ENCODE results near the gene FMNL2. TPM values are rescaled to one million over a fixed set of nuclear protein-coding genes. Genes with fewer than 3 reads are reported as not detected.

The FMNL2 gene
- total RNA-seq, 1 experiment from 2014 or later, result 28.1 TPM

DNA sequence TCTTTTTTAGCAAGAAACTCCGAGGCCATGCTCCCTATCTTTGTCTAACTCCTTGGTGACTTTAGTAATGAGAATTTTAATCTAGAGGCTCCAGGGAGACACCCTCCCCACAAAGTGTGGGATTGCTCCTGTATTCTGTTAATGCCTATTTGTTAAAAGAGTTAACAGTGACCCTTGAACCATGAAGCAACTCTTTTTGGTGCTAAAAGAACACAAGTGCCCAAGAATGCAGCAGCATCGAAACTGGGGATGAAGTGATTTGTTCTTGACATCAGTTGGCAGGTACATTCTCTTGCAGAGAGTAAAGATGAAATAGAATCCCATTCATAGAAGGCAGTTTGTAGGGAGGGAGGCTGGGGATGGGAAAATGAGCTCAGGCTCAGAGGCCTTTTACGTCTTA, 50.0 kb downstream of the FMNL2 start:
- intact Hi-C loops (cut with micrococcal nuclease), result no loop called here
- no peaks in the 10 kb centered on the region for H3K36me3 ChIP-seq (ENCODE audit: control insufficient read depth in 1 of 2, insufficient read depth in 2 of 2, low read length in 2 of 2)

More for the DNA sequence above, 50.0 kb downstream of the FMNL2 start:
- H3K9ac ChIP-seq (ENCODE audit: low read length), result no peak overlapping the region
- H4K20me1 ChIP-seq (ENCODE audit: insufficient read depth), result no peaks in the 10 kb centered on the region
- no peak overlapping the region for H3K4me2 ChIP-seq (ENCODE audit: low read length)
- TF ChIP-seq FOSL1 (IDR thresholded peaks at IDR 0.05; ENCODE audit: low read depth) (no peak), EZH2phosphoT487 (IDR thresholded peaks at IDR 0.05; ENCODE audit: borderline replicate concordance) (no peak), POLR2AphosphoS5 (IDR thresholded peaks at IDR 0.05; ENCODE audit: low read depth, low read length) (no peak), EGR1 (IDR thresholded peaks at IDR 0.05; ENCODE audit: low read depth) (no peak), ZFX (IDR thresholded peaks at IDR 0.05) (no peak), EZH2 (IDR thresholded peaks at IDR 0.05) (no peak), YY1 (IDR thresholded peaks at IDR 0.05; ENCODE audit: extremely low read depth, insufficient replicate concordance, low read depth, low read length) (no peak), TCF7L2 (IDR thresholded peaks at IDR 0.05; ENCODE audit: borderline replicate concordance, extremely low read depth, insufficient read depth, insufficient read length) (no peak), ZNF274 (IDR thresholded peaks at IDR 0.05; ENCODE audit: low read depth, low read length) (no peak), JUND (IDR thresholded peaks at IDR 0.05) (no peak), POLR2A (IDR thresholded peaks at IDR 0.05; ENCODE audit: borderline replicate concordance, extremely low read depth, insufficient read depth, insufficient read length) (no peak), RAD21 (IDR thresholded peaks at IDR 0.05; ENCODE audit: low read depth) (no peak), SP1 (IDR thresholded peaks at IDR 0.05; ENCODE audit: low read depth) (no peak)
- TF ChIP-seq, protein P1, sequence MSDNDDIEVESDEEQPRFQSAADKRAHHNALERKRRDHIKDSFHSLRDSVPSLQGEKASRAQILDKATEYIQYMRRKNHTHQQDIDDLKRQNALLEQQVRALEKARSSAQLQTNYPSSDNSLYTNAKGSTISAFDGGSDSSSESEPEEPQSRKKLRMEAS (IDR thresholded peaks at IDR 0.05), result no peak
- TF ChIP-seq, protein P2, sequence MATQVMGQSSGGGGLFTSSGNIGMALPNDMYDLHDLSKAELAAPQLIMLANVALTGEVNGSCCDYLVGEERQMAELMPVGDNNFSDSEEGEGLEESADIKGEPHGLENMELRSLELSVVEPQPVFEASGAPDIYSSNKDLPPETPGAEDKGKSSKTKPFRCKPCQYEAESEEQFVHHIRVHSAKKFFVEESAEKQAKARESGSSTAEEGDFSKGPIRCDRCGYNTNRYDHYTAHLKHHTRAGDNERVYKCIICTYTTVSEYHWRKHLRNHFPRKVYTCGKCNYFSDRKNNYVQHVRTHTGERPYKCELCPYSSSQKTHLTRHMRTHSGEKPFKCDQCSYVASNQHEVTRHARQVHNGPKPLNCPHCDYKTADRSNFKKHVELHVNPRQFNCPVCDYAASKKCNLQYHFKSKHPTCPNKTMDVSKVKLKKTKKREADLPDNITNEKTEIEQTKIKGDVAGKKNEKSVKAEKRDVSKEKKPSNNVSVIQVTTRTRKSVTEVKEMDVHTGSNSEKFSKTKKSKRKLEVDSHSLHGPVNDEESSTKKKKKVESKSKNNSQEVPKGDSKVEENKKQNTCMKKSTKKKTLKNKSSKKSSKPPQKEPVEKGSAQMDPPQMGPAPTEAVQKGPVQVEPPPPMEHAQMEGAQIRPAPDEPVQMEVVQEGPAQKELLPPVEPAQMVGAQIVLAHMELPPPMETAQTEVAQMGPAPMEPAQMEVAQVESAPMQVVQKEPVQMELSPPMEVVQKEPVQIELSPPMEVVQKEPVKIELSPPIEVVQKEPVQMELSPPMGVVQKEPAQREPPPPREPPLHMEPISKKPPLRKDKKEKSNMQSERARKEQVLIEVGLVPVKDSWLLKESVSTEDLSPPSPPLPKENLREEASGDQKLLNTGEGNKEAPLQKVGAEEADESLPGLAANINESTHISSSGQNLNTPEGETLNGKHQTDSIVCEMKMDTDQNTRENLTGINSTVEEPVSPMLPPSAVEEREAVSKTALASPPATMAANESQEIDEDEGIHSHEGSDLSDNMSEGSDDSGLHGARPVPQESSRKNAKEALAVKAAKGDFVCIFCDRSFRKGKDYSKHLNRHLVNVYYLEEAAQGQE (IDR thresholded peaks at IDR 0.05; ENCODE audit: low read depth), result no peak
- TF ChIP-seq, protein P3, sequence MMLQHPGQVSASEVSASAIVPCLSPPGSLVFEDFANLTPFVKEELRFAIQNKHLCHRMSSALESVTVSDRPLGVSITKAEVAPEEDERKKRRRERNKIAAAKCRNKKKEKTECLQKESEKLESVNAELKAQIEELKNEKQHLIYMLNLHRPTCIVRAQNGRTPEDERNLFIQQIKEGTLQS (IDR thresholded peaks at IDR 0.05), result no peak
- ChIA-PET POLR2A (no interaction called here), RAD21 (ENCODE audit: low non-redundant PET in 1 of 2, low total read pairs in 2 of 2, uncharacterized antibody in 2 of 2, unreplicated experiment in 2 of 2) (no interaction called here), CTCF (no interaction called here)
- H3K4me3 ChIP-seq (replicated peaks in 1 of 2; ENCODE audit: low read depth in 1 of 2, low read length in 2 of 2), result no peak overlapping the region
- H3K9me2 ChIP-seq (ENCODE audit: insufficient read depth), result no peaks in the 10 kb centered on the region; the same call in 1 of the 2 replicates
- H3K27ac ChIP-seq (ENCODE audit: low read depth, low read length), result no peak overlapping the region
- H2AFZ ChIP-seq (ENCODE audit: low read depth, low read length, poor library complexity, severe bottlenecking), result no peak overlapping the region
- no peaks in the 10 kb centered on the region for H3K4me1 ChIP-seq (ENCODE audit: control insufficient read depth in 1 of 2, insufficient read depth in 2 of 2, low read length in 2 of 2)
- no TSS peak for BruUV-seq (replicated peaks)
- no peaks in the 10 kb centered on the region for H3K9me3 ChIP-seq (ENCODE audit: control insufficient read depth in 1 of 2, insufficient read depth in 1 of 2, low read depth in 1 of 2, low read length in 2 of 2)
- DNase-seq (ENCODE audit: low read depth, low spot score), result no peak
- ATAC-seq, result no peak
- H3K27me3 ChIP-seq (ENCODE audit: insufficient read depth, low read length), result no peaks in the 10 kb centered on the region
- peaks cover 61% of the 10 kb centered on the region for H3K79me2 ChIP-seq (ENCODE audit: insufficient read depth, low read length)

Data from HCT116 (cell line).